K562 (cell line): ENCODE measurements around the gene SIGMAR1. TPM values are rescaled to one million over a fixed set of nuclear protein-coding genes. Genes with fewer than 3 reads are reported as not detected.

ENCODE experiments used
- ATAC-seq: fragments of 200-7000 bp; cut with Tn5 transposase; 3 replicates; pipeline ENCODE4 v1.9.1; 2020; ENCODE audit warnings: moderate library complexity
- BruUV-seq: library from RNA; stranded (reverse); fragments of 400-500 nt; replicated peaks from 2 replicates; lab custom pipeline; 2021; lab: Mats Ljungman, UMichigan
- CTCF ChIA-PET: fragments of 300-600 bp; formaldehyde crosslinking; extraction: SDS; loops from one replicate; lab custom pipeline; 2021; ENCODE audit warnings: low intra/inter-chr PET ratio; lab: Yijun Ruan, JAX
- POLR2A ChIA-PET: fragments of 300-600, 350-650 bp; sonication (Branson Sonifier 250); formaldehyde crosslinking; extraction: SDS; loops from one replicate; lab custom pipeline; 2021; ENCODE audit warnings: antibody characterized with exemption, inconsistent platforms; lab: Yijun Ruan, JAX
- DNase-seq, 4 experiments: peaks; one replicate each; pipeline versions ENCODE4 v3.0.0 to v3.0.0-alpha.2; 2011 to 2018; ENCODE audit warnings: low spot score in 3 of 4, mixed read lengths in 3 of 4; ENCODE audit errors: extremely low read depth in 1 of 4
- FAIRE-seq: peaks from 2 replicates; lab custom pipeline; 2011; peaks lifted over from hg19 to GRCh38; lab: Jason Lieb, UNC
- H2AFZ ChIP-seq: 2 replicates; pipeline ENCODE4 v1.6.0; 2011; ENCODE audit warnings: low read depth, low read length, control low read depth, inconsistent platforms
- H3K27ac ChIP-seq: fragments of 200-600 bp; 3 replicates; pipeline ENCODE4 v1.8.0; 2011; ENCODE audit warnings: low read depth, mild to moderate bottlenecking, control low read depth, inconsistent platforms, low read length, moderate library complexity, mixed read lengths; ENCODE audit errors: extremely low read depth
- H3K27me3 ChIP-seq, 2 experiments: fragments of 300-600 bp in 1 of 2; 2 replicates in 1 of 2; 3 replicates in 1 of 2; pipeline versions ENCODE4 v1.6.0 to v1.8.0; 2011; ENCODE audit warnings: inconsistent platforms in 2 of 2, low read length in 2 of 2, mild to moderate bottlenecking in 1 of 2, mixed read lengths in 1 of 2, moderate library complexity in 1 of 2; ENCODE audit not compliant: control insufficient read depth in 2 of 2, insufficient read depth in 2 of 2
- H3K36me3 ChIP-seq: fragments of 300-600 bp; 3 replicates; pipeline ENCODE4 v1.8.0; 2011; ENCODE audit warnings: mild to moderate bottlenecking, low read length, inconsistent platforms; ENCODE audit not compliant: control insufficient read depth, insufficient read depth
- H3K4me1 ChIP-seq, 2 experiments: fragments of 200-600 bp in 1 of 2; replicated peaks in 1 of 2; 2 replicates in 1 of 2; 3 replicates in 1 of 2; pipeline versions ENCODE4 v1.5.1 to v1.8.0; 2011; ENCODE audit warnings: inconsistent platforms in 2 of 2, low read length in 2 of 2, mild to moderate bottlenecking in 1 of 2, mixed read lengths in 1 of 2, moderate library complexity in 1 of 2; ENCODE audit not compliant: control insufficient read depth in 2 of 2, insufficient read depth in 2 of 2
- H3K4me2 ChIP-seq: 2 replicates; pipeline ENCODE4 v1.6.1; 2011; ENCODE audit warnings: low read length, control low read depth, inconsistent platforms, mixed read lengths; ENCODE audit not compliant: insufficient read depth
- H3K4me3 ChIP-seq: fragments of 200-600 bp; sonication (generic), shearing (Covaris generic); 2 replicates; pipeline ENCODE4 v1.5.1; 2016; ENCODE audit warnings: control low read depth, inconsistent platforms
- H3K79me2 ChIP-seq: fragments of 200-600 bp; 3 replicates; pipeline ENCODE4 v1.8.0; 2011; ENCODE audit warnings: low read length, inconsistent platforms; ENCODE audit not compliant: control insufficient read depth, insufficient read depth
- H3K9ac ChIP-seq, 2 experiments: 2 replicates each; pipeline versions ENCODE4 v1.6.0 to v1.6.1; 2011; ENCODE audit warnings: low read depth in 2 of 2, low read length in 2 of 2, control low read depth in 1 of 2, inconsistent platforms in 1 of 2, mild to moderate bottlenecking in 1 of 2, mixed read lengths in 1 of 2; ENCODE audit not compliant: insufficient read depth in 1 of 2
- H3K9me1 ChIP-seq: one replicate; pipeline ENCODE4 v1.6.0; 2011; ENCODE audit warnings: inconsistent platforms, mild to moderate bottlenecking, low read length, moderate library complexity; ENCODE audit not compliant: control insufficient read depth, insufficient read depth
- H3K9me3 ChIP-seq: replicated peaks from 2 replicates; pipeline ENCODE4 v1.5.1; 2011; ENCODE audit warnings: low read depth, low read length, inconsistent platforms; ENCODE audit not compliant: control insufficient read depth, insufficient read depth
- H4K20me1 ChIP-seq: replicated peaks from 2 replicates; pipeline ENCODE4 v1.6.1; 2011; ENCODE audit warnings: low read length, inconsistent platforms, mixed read lengths; ENCODE audit not compliant: control insufficient read depth, insufficient read depth
- ARHGAP35 ChIP-seq: fragments of 450-650 bp; IDR thresholded peaks from 2 replicates; pipeline ENCODE4 v1.6.1; 2018; ENCODE audit not compliant: partially characterized antibody
- CREB1 ChIP-seq, 2 experiments: sonication (generic) in 1 of 2; formaldehyde crosslinking in 1 of 2; IDR thresholded peaks; 2 replicates each; pipeline versions ENCODE4 v1.6.1 to v1.8.0; 2012 to 2022; ENCODE audit warnings: inconsistent platforms in 1 of 2, mild to moderate bottlenecking in 1 of 2, missing genetic modification reagents in 1 of 2, moderate library complexity in 1 of 2
- ESRRB ChIP-seq: fragments of 250-450 bp; sonication (Bioruptor Pico); IDR thresholded peaks from 2 replicates; pipeline ENCODE4 v1.5.0; 2020; ENCODE audit warnings: mild to moderate bottlenecking, moderate library complexity, borderline replicate concordance
- GABPA ChIP-seq: fragments of 200-800 bp; sonication (Bioruptor generic); conservative IDR thresholded peaks from 2 replicates; pipeline ENCODE4 v1.6.1; 2016; ENCODE audit warnings: low read depth, missing genetic modification characterization, missing compliant biosample characterization
- GTF2E2 ChIP-seq: fragments of 200-800 bp; sonication (Bioruptor generic); IDR thresholded peaks from 2 replicates; pipeline ENCODE4 v1.6.1; 2016; ENCODE audit warnings: missing genetic modification characterization, missing compliant biosample characterization
- HDAC6 ChIP-seq: IDR thresholded peaks from 2 replicates; pipeline ENCODE4 v1.6.1; 2012; ENCODE audit warnings: low read depth, mild to moderate bottlenecking, control low read depth, inconsistent platforms, low read length, moderate library complexity
- KLF16 ChIP-seq: IDR thresholded peaks from 2 replicates; pipeline ENCODE4 v1.6.1; 2016; ENCODE audit warnings: antibody characterized with exemption
- L3MBTL2 ChIP-seq: fragments of 450-650 bp; IDR thresholded peaks from 2 replicates; pipeline ENCODE4 v1.6.1; 2016; ENCODE audit warnings: mild to moderate bottlenecking, moderate library complexity
- MAFG ChIP-seq: fragments of 450-650 bp; conservative IDR thresholded peaks from 2 replicates; pipeline ENCODE4 v1.6.1; 2016; ENCODE audit warnings: missing genetic modification characterization, missing compliant biosample characterization
- NFATC3 ChIP-seq: fragments of 450-650 bp; IDR thresholded peaks from 2 replicates; pipeline ENCODE4 v1.6.1; 2017; ENCODE audit warnings: mild to moderate bottlenecking
- NFIC ChIP-seq: fragments of 450-650 bp; IDR thresholded peaks from 2 replicates; pipeline ENCODE4 v1.6.1; 2017; ENCODE audit warnings: mild to moderate bottlenecking, inconsistent platforms
- SAFB2 ChIP-seq: fragments of 200-400 bp; formaldehyde crosslinking; IDR thresholded peaks from 2 replicates; pipeline ENCODE4 v1.6.1; 2018; ENCODE audit warnings: borderline replicate concordance, low read length, low read depth, moderate library complexity; ENCODE audit not compliant: severe bottlenecking
- ZNF24 ChIP-seq: fragments of 450-650 bp; IDR thresholded peaks from 2 replicates; pipeline ENCODE4 v1.6.1; 2016
- ZNF75A ChIP-seq: fragments of 450-650 bp; formaldehyde crosslinking; IDR thresholded peaks from 2 replicates; pipeline ENCODE4 v1.4.0; 2020; ENCODE audit warnings: mild to moderate bottlenecking
- ZNF766 ChIP-seq: fragments of 200-800 bp; sonication (Bioruptor generic); conservative IDR thresholded peaks from 2 replicates; pipeline ENCODE4 v1.6.1; 2016; ENCODE audit warnings: missing genetic modification characterization, missing compliant biosample characterization
- WGBS: fragments of 100-300 bp; shearing (Covaris generic); methylation state at CpG from one replicate; pipeline ENCODE4 v1.1.6; 2016; ENCODE audit warnings: low coverage, mixed read lengths; ENCODE audit not compliant: insufficient coverage; ENCODE audit errors: missing lambda C conversion rate; 5-methylcytosine and 5-hydroxymethylcytosine counted together
- in situ Hi-C: fragments of 300-500 bp; cut with MboI; formaldehyde crosslinking; loops from 4 replicates; pipeline ENCODE4 v1.15.0; 2018; ENCODE audit warnings: inconsistent platforms, mixed read lengths
- intact Hi-C: fragments of 100-400 bp; cut with micrococcal nuclease; formaldehyde crosslinking; loops from 2 replicates; pipeline ENCODE4 v1.14.2; 2022
- polyA plus RNA-seq, 8 experiments: library from polyadenylated mRNA; depleted of rRNA in 4 of 8; stranded (reverse) in 5 of 8; unstranded in 3 of 8; fragments of >200 nt; fragmentation: Nextera tagmentation in 2 of 8; fragmentation: Illumina TruSeq in 1 of 8; extraction: Ambion mirVana in 2 of 8; extraction: Trizol in 1 of 8; gene quantifications; 2 replicates each; pipeline versions ENCODE4 v1.2.1 to v1.2.3, GENCODE V29; 2011 to 2014; ENCODE audit warnings: inconsistent platforms in 1 of 8, missing spikeins in 1 of 8
- total RNA-seq, 7 experiments: library from RNA; depleted of rRNA in 6 of 7; stranded (reverse); fragments of >200 nt in 6 of 7; fragmentation: Illumina TruSeq in 2 of 7; extraction: Trizol in 2 of 7; gene quantifications; 2 replicates each; pipeline versions ENCODE4 v1.2.1 to v1.2.3, GENCODE V29; 2011 to 2021; ENCODE audit warnings: low replicate concordance in 1 of 7
- TF ChIP-seq, protein P1 (sequence below): sonication (generic); formaldehyde crosslinking; IDR thresholded peaks from 2 replicates; pipeline ENCODE4 v1.8.0; 2023; ENCODE audit warnings: mild to moderate bottlenecking, missing genetic modification reagents
- TF ChIP-seq, protein P2 (sequence below): fragments of 450-650 bp; formaldehyde crosslinking; conservative IDR thresholded peaks from 2 replicates; pipeline ENCODE4 v1.4.0; 2022; ENCODE audit warnings: mild to moderate bottlenecking, missing genetic modification characterization

The SIGMAR1 gene
- total and polyA plus RNA-seq, 9 of the 15 experiments (the other 6 are each of a cell fraction or from before 2014, with no cell fraction given) = 6.9 to 80.0 (median 35.2) TPM

DNA sequence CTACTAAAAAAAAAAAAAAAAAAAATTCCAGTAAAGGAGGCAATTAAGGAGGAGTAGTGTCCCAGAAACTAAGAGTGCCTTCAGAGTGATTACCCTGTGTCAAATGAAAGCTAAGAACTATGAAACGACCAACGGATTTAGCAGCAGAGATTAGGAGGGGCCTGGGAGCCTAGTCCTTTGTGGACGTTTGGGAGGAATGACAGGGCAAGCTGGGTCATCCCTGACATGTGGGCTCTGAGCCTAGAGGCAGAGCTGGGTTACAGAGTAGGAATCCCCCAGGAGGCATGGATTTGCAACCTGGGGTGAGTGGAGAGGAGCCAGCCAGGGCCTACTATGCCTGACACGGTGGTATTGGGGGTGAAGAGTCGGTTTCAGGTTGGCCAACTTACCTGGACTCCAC is 4.4 kb downstream of the SIGMAR1 start:
- 21% methylated on average over 5 of the region's 5 CpGs for WGBS
- ATAC-seq (no peak), FAIRE-seq (no peak), DNase-seq (no peak)
- CTCF ChIA-PET = interaction anchor here (1.2 to 1.5 kb wide), 3 partner anchors 20 to 302 kb away, joined by 3 to 11 read pairs (median 7); no protein-coding TSS in a partner anchor
- no TSS peak for BruUV-seq
- H3K4me1 ChIP-seq = peaks cover 3 to 34% of the 10 kb centered on the region in 2 experiments; a peak in 4 of 5 replicates
- no peak overlapping the region for H3K27ac ChIP-seq
- peaks cover 9 to 24% of the 10 kb centered on the region in 2 experiments; a peak in 4 of 5 replicates for H3K27me3 ChIP-seq
- no peaks in the 10 kb centered on the region for H3K9me1 ChIP-seq
- intact Hi-C loops = no loop called here
- in situ Hi-C loops = no loop called here
- H3K9me3 ChIP-seq = no peaks in the 10 kb centered on the region
- no peak overlapping the region for H3K4me3 ChIP-seq
- H3K79me2 ChIP-seq = peaks cover 18% of the 10 kb centered on the region
- H4K20me1 ChIP-seq = 0 out of 2 replicates have a peak, but pooled peaks cover 4% of the 10 kb centered on the region
- no peak overlapping the region for H3K9ac ChIP-seq
- no peak overlapping the region for H2AFZ ChIP-seq
- no peak overlapping the region for H3K4me2 ChIP-seq
- H3K36me3 ChIP-seq = peaks cover 14% of the 10 kb centered on the region; the same call in 1 of the 3 replicates
- no peak for TF ChIP-seq GABPA (tag)
- no peak for TF ChIP-seq ESRRB (CRISPR knock-in tag)
- no peak for TF ChIP-seq NFATC3
- no peak for TF ChIP-seq KLF16
- TF ChIP-seq ZNF24 = no peak
- no peak for TF ChIP-seq NFIC
- TF ChIP-seq ZNF766 (CRISPR knock-in tag) = no peak
- no peak for TF ChIP-seq MAFG
- no peak for TF ChIP-seq GTF2E2 (tag)
- no peak for TF ChIP-seq L3MBTL2
- TF ChIP-seq, protein P1, sequence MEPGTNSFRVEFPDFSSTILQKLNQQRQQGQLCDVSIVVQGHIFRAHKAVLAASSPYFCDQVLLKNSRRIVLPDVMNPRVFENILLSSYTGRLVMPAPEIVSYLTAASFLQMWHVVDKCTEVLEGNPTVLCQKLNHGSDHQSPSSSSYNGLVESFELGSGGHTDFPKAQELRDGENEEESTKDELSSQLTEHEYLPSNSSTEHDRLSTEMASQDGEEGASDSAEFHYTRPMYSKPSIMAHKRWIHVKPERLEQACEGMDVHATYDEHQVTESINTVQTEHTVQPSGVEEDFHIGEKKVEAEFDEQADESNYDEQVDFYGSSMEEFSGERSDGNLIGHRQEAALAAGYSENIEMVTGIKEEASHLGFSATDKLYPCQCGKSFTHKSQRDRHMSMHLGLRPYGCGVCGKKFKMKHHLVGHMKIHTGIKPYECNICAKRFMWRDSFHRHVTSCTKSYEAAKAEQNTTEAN (CRISPR knock-in tag) = no peak
- TF ChIP-seq SAFB2 = no peak
- TF ChIP-seq HDAC6 = no peak
- no peak for TF ChIP-seq CREB1 (IDR thresholded peaks at IDR 0.05)
- TF ChIP-seq CREB1 (CRISPR knock-in tag; IDR thresholded peaks at IDR 0.05) = no peak
- no peak for TF ChIP-seq ZNF75A (CRISPR knock-in tag)
- TF ChIP-seq, protein P2, sequence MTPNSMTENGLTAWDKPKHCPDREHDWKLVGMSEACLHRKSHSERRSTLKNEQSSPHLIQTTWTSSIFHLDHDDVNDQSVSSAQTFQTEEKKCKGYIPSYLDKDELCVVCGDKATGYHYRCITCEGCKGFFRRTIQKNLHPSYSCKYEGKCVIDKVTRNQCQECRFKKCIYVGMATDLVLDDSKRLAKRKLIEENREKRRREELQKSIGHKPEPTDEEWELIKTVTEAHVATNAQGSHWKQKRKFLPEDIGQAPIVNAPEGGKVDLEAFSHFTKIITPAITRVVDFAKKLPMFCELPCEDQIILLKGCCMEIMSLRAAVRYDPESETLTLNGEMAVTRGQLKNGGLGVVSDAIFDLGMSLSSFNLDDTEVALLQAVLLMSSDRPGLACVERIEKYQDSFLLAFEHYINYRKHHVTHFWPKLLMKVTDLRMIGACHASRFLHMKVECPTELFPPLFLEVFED = no peak
- no peak for TF ChIP-seq ARHGAP35
- TF ChIP-seq, all 486 proteins: peak for 0
- POLR2A ChIA-PET = interaction anchor here (0.6 to 1.0 kb wide), 3 partner anchors 13 to 945 kb away, joined by 3 to 4 read pairs (median 3); partner anchors contain the start of gene GALT
